Measurements from ENCODE around the gene PYGB.
"Not testable (repeated sequence)": the region's sequence is repeated elsewhere in the genome, so short reads cannot be mapped to it uniquely, and the experiment has no call there.

PYGB gene

GRCh38 chr20:25328954-25329498 is 81.1 kb downstream of the PYGB start:
- no peak for DNase-seq (ENCODE audit: low spot score)
- TF ChIP-seq CTCF (IDR thresholded peaks at IDR 0.05; ENCODE audit: extremely low read depth, missing control alignments) = no peak

- not testable (repeated sequence) for DNase-seq (ENCODE audit: low spot score)
Observed at GRCh38 chr20:25334972-25335371, 87.1 kb downstream of the PYGB start.

GRCh38 chr20:25336561-25337422 is 88.9 kb downstream of the PYGB start:
- no peak for TF ChIP-seq CTCF (IDR thresholded peaks at IDR 0.05; ENCODE audit: extremely low read depth, missing control alignments)
- DNase-seq (ENCODE audit: low spot score) = no peak

GRCh38 chr20:25338112-25339023 is 90.5 kb downstream of the PYGB start:
- no peak for DNase-seq (ENCODE audit: low spot score)
- no peak for TF ChIP-seq CTCF (IDR thresholded peaks at IDR 0.05; ENCODE audit: extremely low read depth, missing control alignments)

- no peak for TF ChIP-seq CTCF (IDR thresholded peaks at IDR 0.05; ENCODE audit: extremely low read depth, missing control alignments)
- no peak for DNase-seq (ENCODE audit: low spot score)
Observed at GRCh38 chr20:25339608-25340007, 91.7 kb downstream of the PYGB start.

- DNase-seq (ENCODE audit: low spot score) = no peak
- TF ChIP-seq CTCF (IDR thresholded peaks at IDR 0.05; ENCODE audit: extremely low read depth, missing control alignments) = no peak
Observed at GRCh38 chr20:25340380-25340779, 92.5 kb downstream of the PYGB start.

GRCh38 chr20:25341716-25342680 is 94.1 kb downstream of the PYGB start:
- no peak for DNase-seq (ENCODE audit: low spot score)
- no peak for TF ChIP-seq CTCF (IDR thresholded peaks at IDR 0.05; ENCODE audit: extremely low read depth, missing control alignments)
